Measurements from ENCODE around the gene RAPGEF2. TPM values are rescaled to one million over a fixed set of nuclear protein-coding genes. Genes with fewer than 3 reads are reported as not detected.

RAPGEF2 gene
- total and polyA plus RNA-seq, 3 donors from 2014 or later, result 18.1 to 51.4 (median 38.9) TPM

GRCh38 chr4:159097785-159098184, 5.1 kb upstream of the RAPGEF2 start:
- Histone ChIP-seq H3K4me1 (no peaks in the 10 kb centered on the region), H3K27me3 (no peaks in the 10 kb centered on the region), H3K27ac (no peak overlapping the region), H3K36me3 (ENCODE audit: low read depth, missing control alignments) (no peaks in the 10 kb centered on the region), H3K4me3 (no peak overlapping the region), H3K9me3 (no peaks in the 10 kb centered on the region)
- intact Hi-C loops (cut with DNase I; ENCODE audit: low total_unique reads), result no loop called here
- no peak for TF ChIP-seq POLR2A (IDR thresholded peaks at IDR 0.05)
- TF ChIP-seq CTCF (IDR thresholded peaks at IDR 0.05), result no peak
- 21 to 36% methylated on average over 1 of the region's 1 CpG for WGBS, 2 donors
- DNase-seq, result no peak

GRCh38 chr4:159098482-159099127, 4.3 kb upstream of the RAPGEF2 start:
- Histone ChIP-seq H3K9me3 (no peaks in the 10 kb centered on the region), H3K27me3 (no peaks in the 10 kb centered on the region), H3K36me3 (ENCODE audit: low read depth, missing control alignments) (no peaks in the 10 kb centered on the region), H3K4me3 (no peak overlapping the region), H3K4me1 (no peaks in the 10 kb centered on the region), H3K27ac (no peak overlapping the region)
- TF ChIP-seq POLR2A (IDR thresholded peaks at IDR 0.05) (no peak), CTCF (IDR thresholded peaks at IDR 0.05) (no peak)
- intact Hi-C loops (cut with DNase I; ENCODE audit: low total_unique reads), result no loop called here
- no peak for DNase-seq

- no peaks in the 10 kb centered on the region for H3K4me1 ChIP-seq
Observed at GRCh38 chr4:159101988-159102621, 774 bp upstream of the RAPGEF2 start.

GRCh38 chr4:159103384-159103990, 608 bp downstream of the RAPGEF2 start:
- Histone ChIP-seq H3K27me3 (no peaks in the 10 kb centered on the region), H3K36me3 (ENCODE audit: low read depth, missing control alignments) (no peaks in the 10 kb centered on the region), H3K4me1 (no peaks in the 10 kb centered on the region), H3K9me3 (no peaks in the 10 kb centered on the region), H3K27ac (peak overlapping the region; percentile 75 to 89), H3K4me3 (peak overlapping the region; percentile 89 to 94)
- DNase-seq, result peak; percentile 22
- 0 to 1% methylated on average over 23 to 33 of the region's 72 CpGs for WGBS, 2 donors
- TF ChIP-seq POLR2A (IDR thresholded peaks at IDR 0.05) (no peak), CTCF (IDR thresholded peaks at IDR 0.05) (no peak)
- intact Hi-C loops (cut with DNase I; ENCODE audit: low total_unique reads), result no loop called here

More at GRCh38 chr4:159101988-159102621, 774 bp upstream of the RAPGEF2 start:
- Histone ChIP-seq H3K36me3 (ENCODE audit: low read depth, missing control alignments) (no peaks in the 10 kb centered on the region), H3K27ac (peak overlapping the region; percentile 57 to 70), H3K9me3 (no peaks in the 10 kb centered on the region), H3K27me3 (no peaks in the 10 kb centered on the region), H3K4me3 (peak overlapping the region; percentile 89 to 94)
- no peak for DNase-seq
- 20% methylated on average over 14 of the region's 14 CpGs for WGBS, 2 donors
- TF ChIP-seq POLR2A (IDR thresholded peaks at IDR 0.05) (no peak), CTCF (IDR thresholded peaks at IDR 0.05) (no peak)
- intact Hi-C loops (cut with DNase I; ENCODE audit: low total_unique reads), result no loop called here

Data from testis (tissue), 3 donors.